PC-3 (cell line): Measurements from ENCODE around the gene VEZT.

Experiments
- CTCF ChIP-seq: fragments of 300-600 bp; sonication (generic); conservative IDR thresholded peaks from 2 replicates; pipeline ENCODE4 v1.5.1; 2017; ENCODE audit warnings: antibody characterized with exemption, low read depth, mild to moderate bottlenecking, low read length
- EZH2 ChIP-seq: fragments of 300-600 bp; sonication (generic); IDR thresholded peaks from one replicate; pipeline ENCODE4 v1.6.1; 2017; ENCODE audit warnings: antibody characterized with exemption, mild to moderate bottlenecking, low read length; ENCODE audit not compliant: unreplicated experiment

GRCh38 chr12:95216711-95217376 is 763 bp upstream of the VEZT start:
- TF ChIP-seq EZH2 (no peak), CTCF (no peak)
